C4-2B (cell line): ENCODE results near the gene PAK3.

Source experiments
- CTCF ChIP-seq: fragments of 450-650 bp; conservative IDR thresholded peaks from 2 replicates; pipeline ENCODE4 v1.5.1; 2017; ENCODE audit warnings: mild to moderate bottlenecking
- ZFX ChIP-seq: fragments of 450-650 bp; IDR thresholded peaks from 2 replicates; pipeline ENCODE4 v1.6.1; 2017

GRCh38 chrX:111123125-111123524, 27.1 kb downstream of the PAK3 start:
- TF ChIP-seq CTCF (no peak), ZFX (no peak)
